ENCODE data around the gene SND1.
"Not testable (repeated sequence)": the region's sequence is repeated elsewhere in the genome, so short reads cannot be mapped to it uniquely, and the experiment has no call there.

Gene SND1

DNA sequence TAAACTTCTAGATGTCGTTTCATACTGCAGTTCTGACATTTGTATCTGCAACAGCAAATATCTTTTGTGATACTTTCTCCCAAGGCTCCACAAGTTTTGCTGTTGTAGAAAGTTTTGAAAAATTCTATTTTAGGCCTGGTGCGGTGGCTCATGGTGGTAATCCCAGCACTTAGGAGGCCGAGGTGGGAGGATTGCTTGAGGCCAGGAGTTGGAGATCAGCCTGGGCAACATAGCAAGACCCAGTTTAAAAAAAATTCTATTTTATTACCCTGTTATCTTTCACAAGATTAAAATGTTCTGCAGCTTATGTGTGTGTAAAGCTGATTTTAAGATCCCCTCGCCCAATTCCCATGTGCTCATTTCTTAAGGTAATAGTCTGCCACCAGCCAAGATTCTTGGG, 1.4 kb downstream of the SND1 start:
- DNase-seq = no peak

DNA sequence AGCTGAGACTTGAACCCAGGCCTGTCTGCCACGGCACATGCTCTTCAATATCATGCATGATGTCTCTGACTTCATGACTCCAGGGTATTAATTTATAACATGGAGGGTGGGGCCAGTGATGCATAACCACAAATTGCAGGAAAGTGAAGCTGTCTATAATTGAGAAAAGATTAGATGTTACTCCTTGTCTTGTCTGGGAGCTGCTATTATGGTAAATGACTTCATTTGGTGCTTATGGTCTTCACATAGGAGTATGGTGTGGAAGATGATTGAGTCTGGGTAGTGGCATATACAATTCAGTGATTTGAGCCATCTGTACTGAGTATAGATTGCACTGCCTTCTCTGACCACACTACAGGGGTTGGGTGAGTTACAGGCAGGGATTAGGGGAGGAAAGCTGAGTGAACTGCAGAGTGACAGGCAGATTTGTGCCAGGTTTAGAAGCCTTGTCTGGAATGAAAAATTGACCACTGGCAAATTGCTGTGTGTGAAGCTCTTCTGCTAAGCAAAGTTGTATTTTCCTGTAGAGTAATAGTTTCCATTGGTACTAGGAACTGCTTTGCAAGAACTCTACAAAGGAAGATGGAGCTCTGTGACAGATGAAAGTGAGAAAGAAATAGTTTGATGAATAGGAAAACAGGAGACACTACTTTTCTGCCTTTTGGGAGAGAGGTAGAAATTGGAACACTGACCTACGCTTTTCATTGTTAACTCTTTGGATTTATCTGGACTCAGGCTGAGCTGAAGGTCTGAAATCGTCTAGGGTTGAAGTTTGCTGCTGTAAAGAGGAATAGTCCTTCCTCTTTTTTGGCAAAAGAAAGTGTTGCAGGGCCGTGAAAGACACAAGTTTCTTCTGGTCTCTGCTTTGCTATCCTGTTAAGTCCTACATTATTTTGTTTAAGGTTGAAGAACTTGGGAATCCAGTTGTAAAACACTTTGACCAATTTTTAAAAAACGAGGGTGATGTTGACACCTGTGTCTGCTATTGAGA, 2.7 kb downstream of the SND1 start:
- DNase-seq = no peak

DNA sequence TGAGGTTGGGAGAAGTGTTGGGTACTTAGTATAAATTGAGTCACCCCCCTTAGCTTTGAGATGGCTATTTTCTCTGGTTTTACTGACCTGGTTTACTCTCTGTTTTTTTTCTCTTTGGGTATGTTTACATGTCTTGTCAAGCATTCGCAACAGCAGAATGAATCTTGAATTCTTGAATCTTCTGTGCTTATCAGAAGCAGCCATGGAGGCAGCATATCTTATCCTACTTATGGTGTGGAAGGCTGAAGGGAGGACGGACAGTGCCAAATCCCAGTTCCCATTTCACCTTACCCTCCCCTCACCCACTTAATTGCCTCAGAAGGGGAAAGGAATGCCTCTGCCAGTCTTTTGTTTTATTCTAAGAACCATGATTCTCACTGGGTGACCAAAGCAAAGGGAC, 3.7 kb downstream of the SND1 start:
- no peak for DNase-seq

DNA sequence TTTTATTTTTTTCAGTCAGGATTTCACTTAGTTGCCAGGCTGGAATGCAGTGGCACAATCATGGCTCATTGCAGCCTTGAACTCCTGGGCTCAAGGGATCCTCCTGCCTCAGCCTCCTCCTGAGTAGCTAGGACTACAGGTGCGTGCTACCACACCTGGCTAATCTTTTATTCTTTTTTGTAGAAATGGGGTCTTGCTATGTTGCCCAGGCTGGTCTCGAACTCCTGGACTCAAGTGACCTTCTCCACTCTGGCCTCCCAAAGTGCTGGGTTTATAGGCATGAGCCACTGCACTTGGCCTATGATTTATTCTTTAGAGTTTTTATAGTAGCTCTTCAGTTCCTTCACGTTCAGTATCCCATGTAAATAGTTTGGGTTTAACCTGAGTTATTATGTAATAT, 5.5 kb downstream of the SND1 start:
- DNase-seq = no peak

DNA sequence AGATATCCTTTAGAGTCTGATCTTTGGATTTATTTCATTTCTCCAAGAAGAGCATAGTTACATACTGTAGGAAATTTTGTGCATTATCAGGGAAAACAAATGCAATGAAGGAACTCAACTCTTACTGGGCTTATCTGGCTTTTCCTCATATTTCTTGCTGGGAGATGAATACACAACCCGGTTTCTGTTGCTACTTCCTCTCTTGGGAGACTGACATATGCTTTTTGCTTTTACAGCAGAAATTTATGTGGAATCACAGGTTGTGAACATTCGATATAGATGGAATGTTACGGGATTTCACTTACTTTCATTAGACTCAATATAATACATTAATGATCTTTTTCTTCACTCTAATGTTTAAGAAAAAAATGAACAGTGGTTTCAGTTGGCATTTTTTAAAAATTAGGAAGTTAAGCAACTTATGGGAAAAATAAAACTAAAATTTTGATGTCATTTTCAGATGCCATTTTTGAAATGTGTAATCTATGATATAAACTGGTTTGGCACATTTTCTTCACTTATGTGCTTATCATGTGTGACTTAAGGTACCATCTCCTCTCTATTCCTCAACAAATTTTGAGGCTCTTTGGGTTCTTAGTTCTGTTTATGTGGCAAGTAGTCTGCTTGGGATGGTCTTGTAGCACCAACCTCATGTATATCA, 7.1 kb downstream of the SND1 start:
- DNase-seq = no peak

DNA sequence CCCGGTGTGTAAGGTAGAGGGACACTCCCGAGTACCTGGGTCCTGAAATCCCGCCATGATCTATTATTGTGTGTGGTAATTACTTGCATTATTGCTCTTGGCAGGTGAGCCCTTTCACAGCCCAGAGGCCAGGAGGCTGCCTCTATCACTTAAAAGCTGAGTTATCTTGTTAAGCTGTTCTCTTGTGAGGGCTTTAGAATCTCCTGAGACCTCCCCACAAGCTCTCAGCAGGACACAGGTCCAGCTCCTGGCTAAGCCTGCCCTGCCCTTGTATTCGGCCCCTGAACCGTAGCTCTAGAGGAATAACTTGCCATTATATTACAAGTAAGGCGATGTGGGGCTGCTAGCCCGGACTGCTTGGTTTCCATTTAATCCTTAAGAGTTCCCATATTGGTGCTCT, 13.9 kb downstream of the SND1 start:
- DNase-seq = no peak

DNA sequence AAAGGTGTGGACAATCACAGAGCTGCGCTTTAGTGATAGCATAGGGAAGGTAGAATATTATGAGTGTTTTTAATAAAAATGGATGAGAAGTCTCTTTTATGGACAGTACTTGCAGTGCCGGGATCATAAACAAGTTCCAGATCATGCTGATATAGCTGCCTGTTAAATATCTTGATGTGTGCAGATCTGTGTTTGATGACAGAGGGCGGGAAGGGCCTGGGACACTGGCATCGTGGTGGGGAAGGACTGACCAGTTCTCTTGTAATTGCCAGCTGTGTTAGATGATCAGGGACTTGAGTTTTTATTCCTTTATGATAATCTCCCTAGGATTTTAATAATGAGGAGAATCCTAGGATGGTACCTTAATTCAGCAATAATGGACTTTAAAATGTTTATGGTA, 14.6 kb downstream of the SND1 start:
- no peak for DNase-seq

DNA sequence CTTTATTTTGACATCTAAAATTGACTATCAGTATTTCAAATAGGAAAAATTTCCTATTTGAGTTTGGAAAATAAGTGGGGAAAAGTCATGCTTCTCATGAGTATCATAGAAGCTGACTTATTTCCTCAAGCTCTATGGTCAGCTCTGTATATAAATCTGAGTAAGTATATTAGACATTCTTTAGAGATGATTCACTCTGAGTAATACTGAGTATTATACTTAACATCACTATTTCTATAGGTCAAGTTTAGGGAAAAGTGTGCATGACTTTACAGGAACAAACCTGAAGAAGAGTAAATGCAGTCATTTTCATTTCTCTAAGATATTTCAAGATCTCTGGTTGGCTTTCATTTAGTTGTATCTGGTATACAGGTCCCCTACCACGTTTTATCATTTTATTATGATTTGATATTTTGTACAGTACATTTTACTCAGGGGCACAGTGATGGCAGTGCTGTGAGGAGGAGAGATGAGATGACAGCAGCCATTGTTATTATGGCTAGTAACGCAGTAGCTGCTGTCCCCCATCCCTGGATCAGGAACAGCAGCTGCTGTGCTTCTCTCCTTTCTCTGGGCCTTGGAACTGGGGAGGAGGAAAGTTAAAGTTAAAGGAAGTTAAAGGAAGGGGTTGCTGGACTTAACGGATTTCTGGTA, 15.2 kb downstream of the SND1 start:
- no peak for DNase-seq

DNA sequence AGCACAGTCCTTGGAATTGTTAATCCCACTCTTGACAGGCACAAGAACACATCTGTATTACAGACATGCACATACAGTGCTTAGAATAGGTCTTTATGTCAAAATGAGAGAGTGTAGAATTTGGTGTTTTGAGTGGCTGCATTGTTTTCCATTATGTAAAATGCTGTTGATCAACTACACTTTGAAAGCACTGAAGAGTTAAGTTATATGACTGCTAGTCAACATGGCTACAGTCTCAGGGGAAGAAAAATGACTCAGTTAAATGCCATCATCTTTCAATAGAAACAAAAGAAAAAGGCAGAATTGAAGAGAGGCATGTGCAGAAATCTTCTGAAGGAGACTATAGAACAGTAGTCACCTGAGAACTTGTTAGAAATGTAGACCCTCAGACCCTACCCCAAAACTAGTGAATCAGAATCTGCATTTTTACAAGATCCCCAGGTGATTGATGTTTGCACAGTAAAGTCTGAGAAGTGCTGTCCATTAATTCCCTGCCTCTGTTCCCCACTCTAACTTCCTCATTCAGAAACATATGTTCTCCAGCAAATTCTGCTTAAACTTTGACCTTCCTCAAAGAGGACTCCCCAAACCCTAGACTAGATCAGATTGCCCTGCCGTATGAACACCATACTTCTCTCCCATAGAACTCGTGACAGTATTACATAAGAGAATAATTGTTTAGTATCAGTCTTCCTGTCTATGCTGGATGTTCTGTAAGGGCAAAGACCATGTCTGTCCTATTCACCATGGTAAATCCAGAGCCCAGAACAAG, 16.0 kb downstream of the SND1 start:
- no peak for DNase-seq

DNA sequence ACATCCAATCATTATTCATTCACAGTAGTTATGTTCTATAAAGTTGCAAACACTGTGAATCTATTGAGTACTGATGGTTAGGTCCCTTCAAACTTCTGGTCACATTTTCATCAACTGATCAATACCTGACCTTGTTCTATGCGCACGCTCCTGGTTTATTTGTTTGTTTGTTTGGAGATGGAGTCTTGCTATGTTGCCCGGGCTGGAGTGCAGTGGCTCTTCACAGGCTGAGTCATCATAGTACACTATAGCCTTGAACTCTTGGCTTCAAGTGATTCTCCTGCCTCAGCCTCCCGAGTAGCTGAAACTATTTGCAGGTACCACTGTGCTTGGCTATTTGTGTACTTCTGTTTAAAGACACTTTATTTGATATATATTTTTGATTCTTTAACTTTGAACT, 19.3 kb downstream of the SND1 start:
- DNase-seq = no peak

DNA sequence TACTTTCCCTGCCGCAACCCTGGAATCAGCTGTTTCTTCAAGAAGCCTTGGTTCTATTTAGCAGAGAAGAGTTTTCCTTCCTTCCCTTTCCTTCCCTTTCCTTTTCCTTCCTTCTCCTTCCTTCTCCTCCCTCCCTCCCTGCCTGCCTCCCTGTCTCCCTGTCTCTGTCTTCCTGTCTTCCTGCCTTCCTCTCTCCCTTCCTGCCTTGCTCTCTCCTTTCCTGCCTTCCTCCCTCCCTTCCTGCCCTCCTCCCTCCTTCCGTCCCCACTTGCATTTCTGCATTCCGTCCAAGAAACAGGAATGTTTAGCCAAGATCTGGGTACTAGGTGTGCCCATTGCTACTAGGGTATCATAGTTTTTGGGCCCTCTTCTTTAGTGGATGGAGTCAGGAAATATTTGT, 21.9 kb downstream of the SND1 start:
- no peak for DNase-seq

DNA sequence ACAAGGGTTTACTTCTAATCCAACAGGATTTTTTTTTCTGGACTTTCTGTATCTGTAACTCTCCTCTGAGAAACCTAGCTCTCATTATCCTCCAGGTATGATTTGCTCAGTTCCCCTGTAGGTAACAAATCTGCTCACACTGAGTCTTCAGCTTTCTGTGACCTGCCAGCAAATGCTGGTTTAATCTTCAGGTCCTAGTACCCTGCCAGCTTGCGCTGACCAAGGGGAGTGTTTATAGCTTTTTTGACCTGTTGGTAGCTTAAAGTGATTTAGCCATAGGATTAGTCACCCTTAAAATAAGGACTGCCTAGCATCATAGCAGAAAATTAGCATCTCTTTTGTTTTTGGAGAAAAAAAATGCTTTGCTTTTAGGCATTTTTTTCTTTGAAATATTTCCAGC, 22.4 kb downstream of the SND1 start:
- no peak for DNase-seq

DNA sequence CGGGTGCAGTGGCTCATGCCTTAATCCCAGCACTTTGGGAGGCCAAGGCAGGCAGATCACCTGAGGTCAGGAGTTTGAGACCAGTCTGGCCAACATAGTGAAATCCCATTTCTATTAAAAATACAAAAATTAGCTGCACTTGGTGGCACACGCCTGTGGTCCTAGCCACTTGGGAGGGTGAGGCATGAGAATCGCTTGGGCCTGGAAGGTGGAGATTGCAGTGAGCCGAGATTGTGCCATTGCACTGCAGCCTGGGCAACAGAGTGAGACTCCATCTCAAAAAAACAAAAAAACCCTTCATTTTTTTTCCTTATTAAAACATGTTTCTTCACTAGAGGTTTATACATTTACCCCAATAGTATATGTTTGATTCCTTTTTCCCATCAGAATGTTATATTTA, 22.9 kb downstream of the SND1 start:
- not testable (repeated sequence) for DNase-seq

DNA sequence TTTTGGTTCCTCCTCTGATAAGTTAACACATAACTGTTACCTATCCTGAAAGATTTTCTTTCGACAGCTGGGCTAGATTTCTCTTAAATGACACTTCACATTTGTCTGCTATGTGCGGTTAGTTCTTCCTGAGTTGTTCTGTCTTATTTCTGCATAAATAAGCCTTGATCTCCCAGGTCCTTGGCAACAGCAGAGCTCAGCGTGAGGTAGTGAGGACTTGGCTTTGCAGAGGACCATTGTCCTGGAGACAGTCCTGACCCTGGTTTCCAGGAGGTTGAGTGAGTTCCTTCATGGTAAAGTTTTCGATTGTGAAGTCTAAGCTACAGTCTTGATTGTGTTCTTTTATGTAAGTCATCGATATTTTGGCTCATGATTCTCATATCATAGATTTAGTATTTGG, 23.7 kb downstream of the SND1 start:
- DNase-seq = no peak

DNA sequence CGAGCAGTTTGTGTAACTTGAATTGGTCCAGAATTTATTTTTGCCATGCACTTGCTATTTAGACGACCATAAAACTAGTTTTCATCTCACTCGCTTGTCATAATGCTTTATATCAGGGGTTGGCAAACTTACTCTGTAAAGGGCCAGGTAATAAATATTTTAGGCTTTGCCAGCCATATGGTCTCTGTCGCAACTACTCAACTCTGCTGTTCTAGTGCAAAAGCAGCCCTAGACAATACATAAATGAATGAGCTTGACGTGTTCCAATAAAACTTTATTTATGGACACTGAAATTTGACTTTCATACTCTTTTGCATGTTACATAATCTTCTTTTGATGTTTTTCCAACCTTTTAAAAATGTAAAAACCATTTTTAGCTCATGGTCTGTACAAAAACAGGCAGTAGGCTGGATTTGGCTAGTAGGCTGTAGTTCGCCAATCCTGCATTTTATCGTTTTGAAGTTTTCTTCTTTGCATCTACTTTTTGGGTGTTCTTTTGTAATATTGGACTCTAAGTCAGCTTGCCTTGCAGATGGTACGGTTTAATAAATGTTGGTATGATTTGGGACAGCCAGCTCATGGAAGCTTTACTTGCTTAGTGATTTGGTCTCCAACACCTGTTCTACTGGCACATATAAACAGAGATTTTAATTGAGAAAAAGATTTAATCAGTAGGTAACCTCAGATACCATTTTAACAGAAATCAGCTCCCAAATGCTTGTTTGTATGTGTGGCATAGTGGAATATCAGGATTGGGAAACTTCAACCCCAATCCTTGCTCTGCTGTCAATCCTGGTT, 25.6 kb downstream of the SND1 start:
- DNase-seq = no peak

DNA sequence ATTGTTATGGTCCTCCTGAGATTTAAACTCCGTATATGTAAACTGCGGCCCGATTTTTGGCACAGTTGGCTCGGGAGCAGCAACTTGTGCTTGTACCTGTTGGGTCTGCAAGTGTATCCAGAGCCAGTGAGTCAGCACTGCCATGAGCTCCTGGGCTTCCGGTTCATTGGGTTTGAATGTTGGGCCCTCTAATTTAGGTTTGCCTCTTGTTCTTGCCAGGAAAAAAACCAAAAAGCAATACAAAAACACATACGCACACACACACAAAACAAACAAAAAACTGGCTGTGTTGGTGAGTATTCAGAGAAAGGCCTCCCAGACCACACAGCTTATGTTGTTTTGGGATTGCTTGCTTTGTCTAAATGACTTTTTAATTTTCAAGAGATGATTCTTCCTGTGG, 26.3 kb downstream of the SND1 start:
- DNase-seq = no peak

DNA sequence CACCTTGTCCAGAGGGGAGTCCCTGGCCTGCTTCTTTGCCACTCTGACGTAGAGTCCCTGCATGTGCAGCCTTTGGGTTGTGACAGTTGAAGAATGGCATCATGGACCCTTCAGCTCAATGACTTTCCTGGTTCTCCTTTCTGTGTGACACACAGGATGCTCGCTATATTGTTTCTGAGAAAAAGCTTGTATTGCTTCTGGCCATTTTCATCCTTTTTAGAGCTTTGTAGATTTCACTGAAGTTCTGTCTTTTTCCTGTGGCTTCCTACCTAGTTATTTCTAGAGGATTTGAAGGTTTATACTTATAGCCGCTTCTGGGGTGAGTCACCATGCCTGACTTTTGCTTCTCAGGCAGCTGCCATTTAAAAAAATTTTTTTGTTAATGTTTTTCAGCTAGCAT, 27.0 kb downstream of the SND1 start:
- DNase-seq = no peak

DNA sequence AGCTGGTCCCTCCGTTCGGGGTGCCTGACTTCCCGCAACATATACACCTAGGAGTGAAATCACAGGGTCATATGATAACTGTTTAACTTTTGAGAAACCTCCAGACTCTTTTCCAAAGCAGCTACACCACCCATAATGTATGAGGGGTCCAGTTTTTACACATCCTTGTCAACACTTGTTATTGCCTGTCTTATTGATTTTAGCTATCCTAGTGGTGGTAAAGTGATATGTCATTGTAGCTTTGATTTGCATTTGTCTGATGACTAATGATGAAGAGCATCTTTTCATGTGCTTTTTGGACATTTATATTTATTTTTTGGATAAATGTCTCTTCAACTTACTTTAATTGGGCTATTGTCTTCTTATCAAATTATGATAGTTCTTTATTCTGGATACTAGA, 29.0 kb downstream of the SND1 start:
- DNase-seq = no peak

DNA sequence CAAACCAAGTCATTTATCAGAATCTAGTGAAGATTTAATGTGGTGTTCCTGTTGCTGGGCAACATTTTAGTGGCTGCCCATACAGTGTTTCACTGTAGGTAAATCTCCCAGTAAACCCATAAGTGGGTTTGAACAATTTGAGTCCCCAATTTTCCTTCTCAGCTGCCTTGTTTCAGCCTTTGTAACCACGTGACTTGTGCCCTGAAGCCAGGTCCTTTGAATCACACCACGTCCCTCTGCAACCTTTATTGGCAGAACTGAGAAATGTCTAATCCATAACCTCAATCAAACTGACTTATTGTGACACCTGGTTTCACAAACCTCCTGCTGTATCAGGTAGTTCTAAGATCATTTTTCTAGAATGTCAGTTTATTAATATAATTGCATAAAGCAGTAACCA, 30.1 kb downstream of the SND1 start:
- no peak for DNase-seq

DNA sequence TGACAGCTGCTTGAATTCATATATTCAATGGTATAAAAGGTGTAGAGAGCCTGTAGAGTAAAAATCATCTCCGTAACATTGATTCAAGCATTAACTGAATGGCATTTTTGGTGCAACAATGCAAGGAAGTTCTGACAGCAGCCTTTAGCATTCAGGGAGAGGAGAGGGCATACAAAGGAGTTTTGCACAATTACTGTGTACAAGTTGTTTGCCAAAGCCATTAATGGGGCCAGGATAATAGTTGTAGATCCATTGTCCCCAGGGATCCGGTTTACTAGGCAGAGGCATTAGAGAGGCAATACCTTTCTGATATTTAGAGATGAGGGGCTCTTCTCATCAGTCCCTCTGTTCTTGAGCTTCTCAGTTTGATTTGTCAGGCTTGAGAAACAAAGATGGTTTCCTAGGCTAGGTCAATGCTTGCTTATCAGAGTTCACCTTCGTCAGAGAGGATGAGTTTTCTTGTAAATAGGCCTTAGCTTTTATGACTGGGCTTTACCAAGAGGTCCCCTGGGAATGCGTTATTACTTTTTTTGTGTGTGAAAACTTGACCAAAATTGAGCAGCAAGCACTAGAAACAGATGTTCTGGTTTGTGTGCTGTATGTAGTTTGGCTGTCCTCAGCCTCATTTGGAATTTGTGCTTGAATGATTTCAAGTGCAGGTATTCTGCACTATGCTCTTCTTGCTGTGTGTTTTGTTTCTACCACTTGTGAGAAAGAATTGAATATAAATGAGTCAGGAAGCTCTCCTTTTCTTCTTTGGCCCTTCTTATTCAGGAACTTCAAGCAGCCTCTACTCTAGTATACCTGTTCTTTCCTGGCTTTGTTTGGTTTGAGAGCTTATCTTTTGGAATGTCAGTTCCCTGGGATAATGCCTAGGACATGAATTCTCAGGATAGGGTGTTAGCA, 32.0 kb downstream of the SND1 start:
- DNase-seq = no peak

DNA sequence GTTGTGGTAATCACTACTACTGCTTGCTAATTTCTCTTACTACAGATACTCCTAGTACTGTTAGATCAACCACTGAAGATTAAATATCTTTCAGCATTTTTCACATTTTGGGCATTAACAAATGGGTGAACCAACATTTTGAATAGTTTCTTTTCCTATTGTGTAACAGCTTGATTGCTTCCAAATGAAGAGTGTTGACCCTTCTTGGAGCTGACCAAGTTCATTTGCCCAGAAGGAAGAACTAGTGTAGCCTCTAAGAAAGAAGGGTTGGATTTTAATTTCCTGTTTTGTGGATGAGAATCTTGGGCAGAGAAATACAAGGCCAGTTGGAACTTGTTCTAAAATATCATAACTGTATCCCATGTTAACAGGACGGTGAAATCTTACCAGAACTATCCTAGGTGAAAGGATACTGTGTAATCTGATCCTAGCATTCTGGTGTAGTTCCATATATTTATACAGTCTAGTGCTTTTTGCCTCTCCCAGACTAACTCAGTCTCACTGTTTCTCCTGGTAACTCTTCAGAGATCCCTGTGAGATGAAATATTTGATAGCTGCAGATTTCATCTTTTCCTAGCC, 37.3 kb downstream of the SND1 start:
- no peak for DNase-seq
